ENCODE data around the gene PPIG.

DNA sequence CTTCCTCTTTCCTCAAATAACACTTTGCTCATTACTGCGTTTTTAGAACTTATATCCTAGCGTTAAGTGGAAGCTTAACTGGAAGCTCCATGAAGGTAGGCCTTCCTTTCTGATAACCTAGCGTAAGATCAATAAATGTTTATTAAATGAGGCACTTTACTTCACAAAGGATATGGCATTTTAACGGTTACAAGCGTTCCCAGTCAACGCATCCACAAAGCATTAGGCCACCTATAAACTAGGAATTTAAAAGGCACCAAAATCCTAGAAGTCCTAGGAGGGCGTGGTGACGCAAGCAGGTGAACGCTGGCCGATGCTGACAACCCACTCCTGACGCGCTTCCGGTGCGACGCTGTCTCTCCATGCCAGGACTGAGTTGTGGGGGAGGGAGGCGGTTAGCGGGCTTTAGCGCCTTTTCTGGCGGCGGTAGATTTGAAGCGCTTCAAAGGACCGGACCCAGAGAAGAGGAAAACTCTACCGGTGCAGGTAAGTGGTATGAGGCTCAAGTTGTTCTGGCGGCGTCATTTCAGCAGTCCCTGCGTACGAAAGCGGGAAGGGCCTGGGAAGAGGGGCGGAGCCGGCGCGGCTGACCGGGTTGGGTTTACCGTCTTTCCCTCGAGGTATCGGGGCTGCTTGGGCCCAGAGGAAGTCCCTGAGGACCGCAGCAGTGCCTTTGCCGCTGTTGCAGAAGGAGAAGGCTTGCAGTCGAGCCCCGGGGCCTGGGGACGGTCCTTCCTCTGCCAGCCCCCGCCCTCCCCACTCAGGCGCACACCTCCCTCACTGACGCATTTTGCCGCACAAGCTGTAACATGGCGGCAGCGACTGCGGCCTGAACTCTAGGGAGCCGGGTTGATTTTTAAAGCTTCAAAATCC lies at the start of gene PPIG:
- TF ChIP-seq, protein P1, sequence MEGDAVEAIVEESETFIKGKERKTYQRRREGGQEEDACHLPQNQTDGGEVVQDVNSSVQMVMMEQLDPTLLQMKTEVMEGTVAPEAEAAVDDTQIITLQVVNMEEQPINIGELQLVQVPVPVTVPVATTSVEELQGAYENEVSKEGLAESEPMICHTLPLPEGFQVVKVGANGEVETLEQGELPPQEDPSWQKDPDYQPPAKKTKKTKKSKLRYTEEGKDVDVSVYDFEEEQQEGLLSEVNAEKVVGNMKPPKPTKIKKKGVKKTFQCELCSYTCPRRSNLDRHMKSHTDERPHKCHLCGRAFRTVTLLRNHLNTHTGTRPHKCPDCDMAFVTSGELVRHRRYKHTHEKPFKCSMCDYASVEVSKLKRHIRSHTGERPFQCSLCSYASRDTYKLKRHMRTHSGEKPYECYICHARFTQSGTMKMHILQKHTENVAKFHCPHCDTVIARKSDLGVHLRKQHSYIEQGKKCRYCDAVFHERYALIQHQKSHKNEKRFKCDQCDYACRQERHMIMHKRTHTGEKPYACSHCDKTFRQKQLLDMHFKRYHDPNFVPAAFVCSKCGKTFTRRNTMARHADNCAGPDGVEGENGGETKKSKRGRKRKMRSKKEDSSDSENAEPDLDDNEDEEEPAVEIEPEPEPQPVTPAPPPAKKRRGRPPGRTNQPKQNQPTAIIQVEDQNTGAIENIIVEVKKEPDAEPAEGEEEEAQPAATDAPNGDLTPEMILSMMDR (IDR thresholded peaks at IDR 0.05), result peak in 1 of 6 experiments; percentile 11
- peak in 1 of 2 donors; percentile 68 for TF ChIP-seq POLR2A (IDR thresholded peaks at IDR 0.05)
